ENCODE measurements around the gene KIF14.

KIF14 gene

GRCh38 chr1:200624679-200625335 lies 4.3 kb upstream of the KIF14 start:
- no peak overlapping the region for H3K27ac ChIP-seq
- no peak for TF ChIP-seq CTCF (conservative IDR thresholded peaks at IDR 0.05)

DNA sequence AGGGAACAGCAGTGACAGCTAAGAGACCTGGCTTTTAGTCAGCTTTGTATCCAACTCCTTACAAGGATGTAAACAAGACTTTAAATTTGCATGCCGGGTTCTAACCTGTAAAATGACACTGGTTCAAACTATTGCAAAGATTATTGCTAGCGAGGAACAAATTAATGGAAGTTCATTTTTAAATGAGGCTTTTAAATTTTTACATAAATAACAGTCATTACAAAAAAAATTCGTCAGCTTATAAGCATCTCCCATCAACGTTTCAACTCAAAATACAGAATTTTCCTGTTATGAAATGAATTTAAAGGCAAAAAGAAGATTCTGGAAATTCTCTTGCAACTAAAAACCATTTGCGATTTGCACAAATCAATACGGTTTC lies 668 bp downstream of the KIF14 start:
- peak overlapping the region; percentile 70; the same call in 1 of the 2 replicates for H3K27ac ChIP-seq
- TF ChIP-seq CTCF (conservative IDR thresholded peaks at IDR 0.05) = no peak

- no peak overlapping the region for H3K27ac ChIP-seq
- no peak for TF ChIP-seq CTCF (conservative IDR thresholded peaks at IDR 0.05)
Observed at GRCh38 chr1:200610846-200611245, 9.7 kb downstream of the KIF14 start.

DNA sequence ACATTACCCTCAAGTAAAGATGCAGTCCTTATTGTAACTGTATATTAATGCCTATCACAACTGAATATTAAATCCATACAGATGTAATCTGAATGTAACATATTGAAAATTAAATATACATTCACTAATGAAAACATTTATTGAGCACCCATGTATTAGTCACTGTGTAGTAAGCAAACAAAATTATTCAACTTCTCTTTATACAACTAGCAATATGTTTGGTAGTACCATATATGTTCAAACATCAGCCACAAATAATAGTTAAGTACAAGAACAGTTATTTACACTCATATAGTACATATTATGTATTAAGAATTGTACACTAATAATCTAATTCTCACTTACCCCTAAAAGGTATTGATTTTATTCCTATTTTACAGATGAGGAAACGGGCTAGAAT lies 17.9 kb downstream of the KIF14 start:
- H3K27ac ChIP-seq = no peak overlapping the region
- TF ChIP-seq CTCF (conservative IDR thresholded peaks at IDR 0.05) = no peak

DNA sequence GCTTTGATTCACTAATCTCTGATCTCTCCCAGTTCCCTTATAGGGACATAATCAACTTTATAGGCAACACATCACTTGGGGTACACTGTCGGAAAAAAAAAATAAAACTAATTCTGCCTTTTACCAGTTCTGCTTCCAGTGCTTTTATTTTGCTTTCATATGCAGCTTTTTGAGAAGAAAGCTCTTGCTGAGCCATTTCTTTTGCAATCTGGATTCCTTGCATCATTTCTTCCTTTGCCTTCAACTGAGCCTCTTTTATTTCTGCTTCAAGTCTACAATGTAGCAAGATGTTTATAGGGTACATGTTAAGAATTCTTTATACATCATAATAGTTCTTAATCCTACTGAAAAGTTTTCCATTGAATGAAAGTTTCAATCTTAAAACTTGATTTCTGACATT lies 30.6 kb downstream of the KIF14 start:
- no peak for TF ChIP-seq CTCF (conservative IDR thresholded peaks at IDR 0.05)
- H3K27ac ChIP-seq = no peak overlapping the region

DNA sequence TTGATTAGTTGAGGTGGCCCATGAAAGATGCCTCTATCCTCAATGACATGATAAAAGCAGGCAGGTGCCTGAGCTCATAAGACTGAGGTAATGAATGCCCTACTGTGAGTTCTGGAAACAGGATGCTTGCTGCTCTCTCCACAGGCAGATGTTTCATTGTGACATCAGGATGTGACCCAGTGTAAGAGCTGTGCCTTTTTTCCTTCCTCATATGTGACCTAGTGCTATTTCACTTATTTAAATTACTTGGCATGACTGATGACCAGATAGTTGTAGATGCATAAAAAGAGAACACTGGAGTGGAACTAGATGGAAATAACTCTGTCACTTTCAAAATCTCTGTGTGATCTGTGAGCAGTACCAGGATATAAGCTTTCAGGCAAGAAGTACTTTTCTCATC lies 31.9 kb downstream of the KIF14 start:
- H3K27ac ChIP-seq = no peak overlapping the region
- TF ChIP-seq CTCF (conservative IDR thresholded peaks at IDR 0.05) = no peak

- TF ChIP-seq CTCF (conservative IDR thresholded peaks at IDR 0.05) = no peak
- no peak overlapping the region for H3K27ac ChIP-seq
Observed at GRCh38 chr1:200564319-200564718, 56.2 kb downstream of the KIF14 start.

Measured in VCaP (cell line).